ENCODE data around the gene RPL35. TPM values are rescaled to one million over a fixed set of nuclear protein-coding genes. Genes with fewer than 3 reads are reported as not detected.
"Not testable (repeated sequence)": the region's sequence is repeated elsewhere in the genome, so short reads cannot be mapped to it uniquely, and the experiment has no call there.

Gene RPL35
- total RNA-seq, 2 donors from 2014 or later = 1,657 to 1,708 TPM

GRCh38 chr9:124854161-124854560 lies 7.6 kb downstream of the RPL35 start:
- DNase-seq (no peak), ATAC-seq (no peak)
- no peaks in the 10 kb centered on the region for H3K9me3 ChIP-seq (ENCODE audit: control insufficient read depth, low read length, poor library complexity, severe bottlenecking)
- H3K27me3 Mint-ChIP-seq = no peaks in the 10 kb centered on the region
- H3K4me3 Mint-ChIP-seq = no peak overlapping the region
- no peaks in the 10 kb centered on the region for H3K36me3 Mint-ChIP-seq (ENCODE audit: low read depth)
- H3K4me1 Mint-ChIP-seq = peaks cover 11% of the 10 kb centered on the region
- H3K27ac Mint-ChIP-seq = peak overlapping the region; percentile 93

GRCh38 chr9:124853605-124854143 lies 8.1 kb downstream of the RPL35 start:
- DNase-seq (no peak), ATAC-seq (no peak)
- Mint-ChIP-seq H3K4me3 (peak overlapping the region; percentile 73), H3K27ac (peak overlapping the region; percentile 93), H3K27me3 (no peaks in the 10 kb centered on the region), H3K36me3 (ENCODE audit: low read depth) (no peaks in the 10 kb centered on the region), H3K4me1 (peaks cover 11% of the 10 kb centered on the region)
- no peaks in the 10 kb centered on the region for H3K9me3 ChIP-seq (ENCODE audit: control insufficient read depth, low read length, poor library complexity, severe bottlenecking)

- peaks cover 11% of the 10 kb centered on the region for H3K4me1 Mint-ChIP-seq
- ATAC-seq (peak; percentile 91), DNase-seq (peak; percentile 83 to 89 (median 84))
- peak within 1 kb of the TSS; percentile 73 for H3K4me3 Mint-ChIP-seq
- H3K9me3 ChIP-seq (ENCODE audit: control insufficient read depth, low read length, poor library complexity, severe bottlenecking) = no peaks in the 10 kb centered on the region
- H3K27ac Mint-ChIP-seq = peak within 1 kb of the TSS; percentile 93
- no peaks in the 10 kb centered on the region for H3K27me3 Mint-ChIP-seq
- no peaks in the 10 kb centered on the region for H3K36me3 Mint-ChIP-seq (ENCODE audit: low read depth)
Observed at GRCh38 chr9:124852829-124853531, 8.8 kb downstream of the RPL35 start, which contains the start of gene WDR38. Gene WDR38, plus strand, starts transcription at chr9:124853460. Its CDS starts 72 bp downstream, at chr9:124853532.

GRCh38 chr9:124852121-124852828 lies 9.5 kb downstream of the RPL35 start:
- H3K9me3 ChIP-seq (ENCODE audit: control insufficient read depth, low read length, poor library complexity, severe bottlenecking) = no peaks in the 10 kb centered on the region
- Mint-ChIP-seq H3K36me3 (ENCODE audit: low read depth) (no peaks in the 10 kb centered on the region), H3K4me3 (peak overlapping the region; percentile 73), H3K4me1 (peaks cover 8% of the 10 kb centered on the region), H3K27ac (peak overlapping the region; percentile 93), H3K27me3 (peaks cover 5% of the 10 kb centered on the region)
- DNase-seq = no peak
- ATAC-seq = no peak

- DNase-seq = no peak
- no peaks in the 10 kb centered on the region for H3K9me3 ChIP-seq (ENCODE audit: control insufficient read depth, low read length, poor library complexity, severe bottlenecking)
- H3K27me3 Mint-ChIP-seq = peaks cover 5% of the 10 kb centered on the region
- H3K4me1 Mint-ChIP-seq = peaks cover 7% of the 10 kb centered on the region
- no peak for ATAC-seq
- no peak overlapping the region for H3K4me3 Mint-ChIP-seq
- no peak overlapping the region for H3K27ac Mint-ChIP-seq
- no peaks in the 10 kb centered on the region for H3K36me3 Mint-ChIP-seq (ENCODE audit: low read depth)
Observed at GRCh38 chr9:124849801-124850200, 12.0 kb downstream of the RPL35 start.

- Mint-ChIP-seq H3K36me3 (ENCODE audit: low read depth) (no peaks in the 10 kb centered on the region), H3K27ac (no peak overlapping the region)
Observed at GRCh38 chr9:124846969-124847368, 14.8 kb downstream of the RPL35 start.

GRCh38 chr9:124846467-124846866 lies 15.3 kb downstream of the RPL35 start:
- not testable (repeated sequence) for H3K27ac Mint-ChIP-seq; H3K4me1 Mint-ChIP-seq; DNase-seq; H3K36me3 Mint-ChIP-seq (ENCODE audit: low read depth); ATAC-seq; H3K4me3 Mint-ChIP-seq; H3K9me3 ChIP-seq (ENCODE audit: control insufficient read depth, low read length, poor library complexity, severe bottlenecking)
- peaks cover 11% of the 10 kb centered on the region for H3K27me3 Mint-ChIP-seq

More at GRCh38 chr9:124846969-124847368, 14.8 kb downstream of the RPL35 start:
- Mint-ChIP-seq H3K4me1 (no peaks in the 10 kb centered on the region), H3K27me3 (peaks cover 11% of the 10 kb centered on the region), H3K4me3 (no peak overlapping the region)
- ATAC-seq (no peak), DNase-seq (no peak)
- no peaks in the 10 kb centered on the region for H3K9me3 ChIP-seq (ENCODE audit: control insufficient read depth, low read length, poor library complexity, severe bottlenecking)

- Mint-ChIP-seq H3K4me1 (no peaks in the 10 kb centered on the region), H3K36me3 (ENCODE audit: low read depth) (no peaks in the 10 kb centered on the region), H3K27ac (no peak overlapping the region), H3K27me3 (peaks cover 15% of the 10 kb centered on the region), H3K4me3 (no peak overlapping the region)
- no peak for ATAC-seq
- no peaks in the 10 kb centered on the region for H3K9me3 ChIP-seq (ENCODE audit: control insufficient read depth, low read length, poor library complexity, severe bottlenecking)
- no peak for DNase-seq
Observed at GRCh38 chr9:124844291-124844690, 17.5 kb downstream of the RPL35 start.

GRCh38 chr9:124843456-124844034 lies 18.2 kb downstream of the RPL35 start:
- Mint-ChIP-seq H3K27me3 (peaks cover 16% of the 10 kb centered on the region), H3K4me1 (no peaks in the 10 kb centered on the region), H3K36me3 (ENCODE audit: low read depth) (no peaks in the 10 kb centered on the region), H3K27ac (no peak overlapping the region), H3K4me3 (no peak overlapping the region)
- ATAC-seq (no peak), DNase-seq (no peak)
- no peaks in the 10 kb centered on the region for H3K9me3 ChIP-seq (ENCODE audit: control insufficient read depth, low read length, poor library complexity, severe bottlenecking)

GRCh38 chr9:124841075-124841821 lies 20.5 kb downstream of the RPL35 start:
- H3K27me3 Mint-ChIP-seq = peaks cover 26% of the 10 kb centered on the region
- no peaks in the 10 kb centered on the region for H3K36me3 Mint-ChIP-seq (ENCODE audit: low read depth)
- H3K27ac Mint-ChIP-seq = no peak overlapping the region
- no peaks in the 10 kb centered on the region for H3K4me1 Mint-ChIP-seq
- DNase-seq (no peak), ATAC-seq (no peak)
- no peaks in the 10 kb centered on the region for H3K9me3 ChIP-seq (ENCODE audit: control insufficient read depth, low read length, poor library complexity, severe bottlenecking)
- H3K4me3 Mint-ChIP-seq = no peak overlapping the region

- DNase-seq (no peak), ATAC-seq (no peak)
- no peaks in the 10 kb centered on the region for H3K9me3 ChIP-seq (ENCODE audit: control insufficient read depth, low read length, poor library complexity, severe bottlenecking)
- Mint-ChIP-seq H3K27me3 (peaks cover 31% of the 10 kb centered on the region), H3K4me1 (no peaks in the 10 kb centered on the region), H3K4me3 (no peak overlapping the region), H3K36me3 (ENCODE audit: low read depth) (no peaks in the 10 kb centered on the region), H3K27ac (no peak overlapping the region)
Observed at GRCh38 chr9:124840300-124840833, 21.4 kb downstream of the RPL35 start.

GRCh38 chr9:124839612-124840299 lies 22.0 kb downstream of the RPL35 start:
- Mint-ChIP-seq H3K36me3 (ENCODE audit: low read depth) (no peaks in the 10 kb centered on the region), H3K4me1 (no peaks in the 10 kb centered on the region), H3K27ac (no peak overlapping the region), H3K4me3 (no peak overlapping the region), H3K27me3 (peaks cover 33% of the 10 kb centered on the region)
- no peaks in the 10 kb centered on the region for H3K9me3 ChIP-seq (ENCODE audit: control insufficient read depth, low read length, poor library complexity, severe bottlenecking)
- DNase-seq (no peak), ATAC-seq (no peak)

All from T-helper 17 cell (primary cell).